GM12892 (cell line): ENCODE results near the gene CHML.

Experiments
- POLR2A ChIP-seq: IDR thresholded peaks from 2 replicates; pipeline ENCODE4 v1.6.1; 2011; ENCODE audit warnings: low read depth, low read length, control low read depth
- POLR2AphosphoS5 ChIP-seq: IDR thresholded peaks from 2 replicates; pipeline ENCODE4 v1.6.1; 2011; ENCODE audit warnings: low read depth, low read length, control low read depth

DNA sequence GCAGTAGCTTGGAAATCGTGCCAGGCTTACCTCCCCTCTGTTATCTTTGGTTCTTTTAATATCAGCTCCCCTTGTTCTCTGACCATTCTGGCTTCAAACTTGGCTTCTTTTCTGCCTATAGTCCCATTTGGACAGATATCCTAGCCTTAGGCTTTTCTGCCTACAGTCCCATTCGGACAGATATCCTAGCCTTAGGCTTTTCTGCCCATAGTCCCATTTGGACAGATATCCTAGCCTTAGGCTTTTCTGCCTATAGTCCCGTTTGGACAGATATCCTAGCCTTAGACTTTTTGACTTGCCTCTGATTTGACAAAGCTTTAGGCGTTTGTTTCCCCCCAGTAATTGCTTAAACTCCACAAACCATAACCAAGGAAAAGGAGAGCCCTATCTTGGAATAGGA lies 25.6 kb downstream of the CHML start:
- TF ChIP-seq POLR2A (no peak), POLR2AphosphoS5 (no peak)
